GM18873 (cell line): Measurements from ENCODE around the gene COA1.
"Not testable (repeated sequence)": the region's sequence is repeated elsewhere in the genome, so short reads cannot be mapped to it uniquely, and the experiment has no call there.

Experiments used
- ATAC-seq: cut with Tn5 transposase; IDR thresholded peaks from one replicate; pipeline ENCODE4 v1.9.1; 2021; ENCODE audit warnings: mild to moderate bottlenecking, moderate library complexity, moderate number of reproducible peaks; ENCODE audit not compliant: unreplicated experiment, low FRiP score

Gene COA1

GRCh38 chr7:43637114-43637806 is 92.1 kb downstream of the COA1 start:
- no peak for ATAC-seq

DNA sequence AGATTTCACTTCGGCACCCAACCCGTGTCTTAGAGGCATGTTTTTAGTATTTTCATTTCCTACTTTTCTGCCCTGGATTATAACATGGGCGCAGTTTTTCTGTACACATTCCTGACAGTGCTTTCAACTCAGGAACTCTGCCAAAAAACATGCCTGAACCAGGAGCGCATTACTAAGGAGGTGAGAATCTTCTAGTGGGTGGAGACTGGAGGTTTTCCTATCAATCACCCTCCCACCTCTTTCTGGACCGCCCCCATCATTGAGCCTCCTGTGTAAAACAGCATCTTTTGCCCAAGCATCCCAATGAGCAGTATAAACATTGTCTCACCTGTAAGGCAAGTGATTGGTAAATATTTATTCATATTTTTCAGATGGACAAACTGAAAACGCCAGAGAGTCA is 93.2 kb downstream of the COA1 start:
- no peak for ATAC-seq

GRCh38 chr7:43634384-43634783 is 94.9 kb downstream of the COA1 start:
- ATAC-seq: no peak

GRCh38 chr7:43632746-43633145 is 96.6 kb downstream of the COA1 start:
- ATAC-seq: no peak

DNA sequence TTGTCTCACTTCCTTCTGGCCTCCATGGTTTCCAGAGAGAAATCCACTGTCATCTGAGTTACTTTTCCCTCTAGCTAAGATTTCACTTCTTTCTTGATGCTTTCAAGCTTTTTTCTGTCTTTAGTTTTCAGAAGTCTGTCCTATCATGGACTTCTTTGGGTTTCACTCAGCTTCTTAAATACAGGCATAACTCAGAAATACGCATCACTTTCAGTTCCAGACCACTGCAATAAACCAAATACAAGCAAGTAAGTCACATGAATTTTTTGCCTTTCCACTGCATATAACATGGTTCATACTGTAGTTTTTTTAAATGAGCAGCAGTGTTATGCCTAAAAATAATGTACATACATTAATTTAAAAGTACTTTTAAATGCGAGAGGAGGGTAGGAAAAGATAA is 97.8 kb downstream of the COA1 start:
- ATAC-seq: no peak

DNA sequence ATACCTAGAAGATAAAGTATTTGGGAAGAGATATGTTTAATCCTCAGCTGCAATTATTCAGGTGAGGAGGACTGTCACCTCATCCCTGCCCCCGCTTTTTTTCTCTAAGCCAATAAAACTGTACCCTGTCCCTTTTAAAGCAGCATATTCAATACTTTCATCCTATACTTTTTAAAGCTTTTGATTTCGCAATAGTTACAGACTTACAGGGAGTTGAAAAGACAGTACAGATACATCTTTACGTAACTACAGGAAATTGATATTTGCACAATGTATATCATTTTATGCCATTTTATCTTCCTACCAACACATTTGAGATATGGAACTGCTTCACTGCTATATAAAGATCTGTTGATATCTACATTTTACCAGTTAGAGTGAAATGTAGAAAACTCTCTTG is 98.8 kb downstream of the COA1 start:
- no peak for ATAC-seq

DNA sequence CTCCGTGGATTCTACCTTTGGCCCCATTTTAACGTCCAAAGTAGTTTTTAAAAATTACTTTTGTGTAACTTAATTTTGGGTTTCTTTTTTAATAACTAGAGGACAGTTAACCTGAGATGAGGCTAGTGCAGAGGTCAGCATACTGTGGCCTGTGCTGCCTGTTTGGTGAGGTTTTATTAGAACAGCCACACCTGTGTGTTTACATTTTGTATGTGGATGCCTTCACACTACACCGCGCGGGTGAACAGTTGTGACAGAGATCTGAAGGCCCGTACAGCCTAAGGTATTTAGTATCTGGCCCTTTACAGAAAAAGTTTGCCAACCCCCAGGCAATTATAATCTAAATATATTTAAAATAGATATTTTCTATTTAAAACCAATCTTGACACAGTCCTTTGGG is 99.5 kb downstream of the COA1 start:
- ATAC-seq: no peak

DNA sequence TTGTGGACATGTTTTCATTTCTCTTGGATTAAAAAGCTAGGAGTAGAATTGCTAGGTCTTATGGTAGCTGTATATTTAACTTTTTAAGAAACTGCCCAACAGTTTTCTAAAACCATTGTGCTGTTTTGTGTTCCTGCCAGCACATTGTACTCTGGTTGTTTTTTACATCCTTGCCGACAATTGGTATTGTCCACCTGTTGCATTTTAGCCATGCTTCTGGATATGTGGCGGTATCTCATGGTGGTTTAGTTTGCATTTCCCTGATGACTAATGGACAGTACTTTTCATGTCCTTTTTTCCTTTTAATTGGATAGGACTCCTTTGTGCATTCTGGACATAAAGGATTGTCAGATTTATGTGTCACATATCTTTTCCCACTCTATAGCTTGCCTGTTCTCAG is 100.9 kb downstream of the COA1 start:
- ATAC-seq: no peak

GRCh38 chr7:43627798-43628197 is 101.5 kb downstream of the COA1 start:
- ATAC-seq: not testable (repeated sequence)

DNA sequence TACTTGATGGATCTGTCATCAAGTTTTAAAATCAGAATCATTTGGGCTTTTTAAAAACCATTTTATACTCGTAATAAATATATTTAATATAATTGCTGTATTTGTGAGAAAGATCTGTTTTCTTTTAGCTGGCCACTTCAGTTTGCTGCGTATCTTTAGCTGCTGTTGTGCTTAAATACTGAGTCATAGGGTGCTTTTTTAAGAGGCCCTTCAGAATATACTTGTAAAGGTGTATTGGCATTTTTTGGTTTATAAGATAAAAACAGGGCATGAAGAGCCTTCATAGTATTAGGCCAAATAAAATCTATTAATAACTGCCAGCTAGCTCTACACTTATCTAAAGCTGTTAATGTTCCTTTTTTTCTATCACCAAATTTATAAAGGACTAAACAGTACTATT is 102.6 kb downstream of the COA1 start:
- ATAC-seq: no peak

GRCh38 chr7:43625980-43626379 is 103.3 kb downstream of the COA1 start:
- no peak for ATAC-seq

DNA sequence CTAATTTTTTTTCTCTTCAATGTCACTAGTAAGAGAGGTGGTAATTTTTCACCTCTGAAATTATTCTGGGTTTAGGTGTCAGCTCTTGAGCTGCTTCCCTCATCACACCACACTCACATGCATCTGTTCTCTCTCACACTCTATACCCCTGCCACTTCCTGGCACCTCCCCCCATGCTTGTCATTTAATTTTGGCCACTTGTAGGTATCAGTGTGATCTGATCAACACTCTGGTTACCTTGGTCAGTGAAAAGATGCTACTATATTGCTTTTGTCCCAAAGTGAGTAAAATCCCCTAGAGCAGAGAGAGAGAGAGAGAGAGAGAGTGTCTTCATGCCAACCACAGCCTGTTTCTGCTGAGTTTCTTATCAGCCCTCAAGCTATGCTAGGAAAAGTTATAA is 103.9 kb downstream of the COA1 start:
- no peak for ATAC-seq

DNA sequence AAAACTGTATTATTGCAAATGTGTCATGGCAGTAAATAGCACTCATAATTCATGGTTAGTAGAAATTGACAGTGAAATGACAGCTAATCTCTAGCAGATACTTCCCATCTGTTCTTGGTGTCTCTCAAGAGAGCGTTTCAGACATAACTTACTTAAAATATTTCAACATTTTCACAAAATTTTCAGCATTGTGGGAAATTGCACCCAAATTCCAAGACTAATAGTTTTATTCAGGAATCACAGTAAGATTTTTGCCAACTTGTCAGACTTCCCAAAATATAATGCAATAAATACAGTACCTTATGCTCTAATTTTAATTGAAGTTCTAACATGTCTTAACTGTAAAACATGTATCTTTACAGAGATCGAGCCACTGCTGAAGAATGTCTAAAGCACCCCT is 105.2 kb downstream of the COA1 start:
- no peak for ATAC-seq

- no peak for ATAC-seq
These were observed 107.4 kb downstream of the COA1 start for GRCh38 chr7:43621729-43622448.

- ATAC-seq: no peak
These were observed 109.9 kb downstream of the COA1 start for GRCh38 chr7:43619213-43620012.

GRCh38 chr7:43618073-43618472 is 111.2 kb downstream of the COA1 start:
- ATAC-seq: no peak

- ATAC-seq: no peak
These were observed 112.3 kb downstream of the COA1 start for GRCh38 chr7:43616977-43617376.

DNA sequence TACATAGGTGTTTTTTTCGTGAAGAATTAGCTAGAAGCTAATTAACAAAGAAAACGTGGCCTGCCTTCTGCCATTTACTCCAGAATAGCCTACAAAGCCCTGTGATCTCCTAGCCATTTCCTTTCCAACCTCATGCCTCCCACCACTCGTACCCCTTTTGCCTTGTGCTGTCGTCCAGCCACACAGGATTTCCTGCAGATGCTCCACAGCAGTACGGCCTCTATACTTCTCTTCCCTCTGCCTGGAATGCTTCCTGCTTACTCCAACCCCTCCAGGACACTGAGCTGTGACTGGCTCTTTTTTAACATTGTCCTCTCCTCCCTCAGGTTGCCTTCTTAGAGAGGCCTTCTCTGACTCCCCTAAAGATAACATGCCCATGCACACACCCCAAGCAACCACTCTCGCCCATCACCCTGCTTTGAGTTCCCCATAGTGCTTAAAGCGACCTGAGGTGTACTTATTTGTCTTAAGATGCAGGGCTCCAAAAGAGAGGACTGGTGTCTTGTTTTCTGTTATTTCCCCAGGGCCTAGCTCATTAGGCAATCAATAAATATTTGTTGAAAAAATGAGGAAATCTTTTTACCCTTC is 113.7 kb downstream of the COA1 start:
- ATAC-seq: no peak

GRCh38 chr7:43612599-43613589 is 116.4 kb downstream of the COA1 start:
- no peak for ATAC-seq

GRCh38 chr7:43612128-43612527 is 117.2 kb downstream of the COA1 start:
- ATAC-seq: no peak
